ENCODE data around the gene PRM2.

PRM2 gene

DNA sequence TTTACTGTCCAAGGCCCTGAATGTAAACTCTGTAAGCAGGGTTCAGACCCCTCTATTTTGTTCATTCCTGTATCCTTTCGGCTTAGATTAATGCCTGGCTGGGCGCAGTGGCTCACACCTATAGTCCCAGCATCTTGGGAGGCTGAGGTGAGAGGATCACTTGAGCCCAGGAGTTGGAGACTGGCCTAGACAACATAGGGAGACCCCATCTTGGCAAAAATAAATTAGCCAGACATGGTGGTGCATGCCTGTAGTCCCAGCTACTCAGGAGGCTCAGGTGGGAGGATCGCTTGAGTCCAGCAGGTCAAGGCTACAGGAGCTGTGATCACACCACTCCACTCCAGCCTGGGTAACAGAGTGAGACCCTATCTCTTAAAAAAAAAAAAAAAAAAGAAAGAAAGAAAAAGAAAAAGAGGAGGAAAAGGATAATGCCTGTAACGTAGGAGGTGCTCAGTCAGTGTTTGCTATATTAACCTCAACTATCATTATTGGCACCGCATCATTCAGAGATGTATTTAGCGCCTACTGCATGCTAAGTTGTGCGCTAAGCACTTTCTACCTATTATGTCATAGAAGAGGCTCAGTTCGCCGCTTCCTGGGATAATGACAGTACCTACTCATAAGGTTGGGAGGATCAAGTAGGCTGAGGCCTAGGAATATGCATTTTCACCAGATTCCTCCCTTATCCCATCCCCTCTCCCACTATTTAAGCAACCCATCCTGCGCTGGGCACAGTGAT, 25.3 kb downstream of the PRM2 start:
- no peak overlapping the region for H3K4me3 ChIP-seq (ENCODE audit: low read depth, low read length)

DNA sequence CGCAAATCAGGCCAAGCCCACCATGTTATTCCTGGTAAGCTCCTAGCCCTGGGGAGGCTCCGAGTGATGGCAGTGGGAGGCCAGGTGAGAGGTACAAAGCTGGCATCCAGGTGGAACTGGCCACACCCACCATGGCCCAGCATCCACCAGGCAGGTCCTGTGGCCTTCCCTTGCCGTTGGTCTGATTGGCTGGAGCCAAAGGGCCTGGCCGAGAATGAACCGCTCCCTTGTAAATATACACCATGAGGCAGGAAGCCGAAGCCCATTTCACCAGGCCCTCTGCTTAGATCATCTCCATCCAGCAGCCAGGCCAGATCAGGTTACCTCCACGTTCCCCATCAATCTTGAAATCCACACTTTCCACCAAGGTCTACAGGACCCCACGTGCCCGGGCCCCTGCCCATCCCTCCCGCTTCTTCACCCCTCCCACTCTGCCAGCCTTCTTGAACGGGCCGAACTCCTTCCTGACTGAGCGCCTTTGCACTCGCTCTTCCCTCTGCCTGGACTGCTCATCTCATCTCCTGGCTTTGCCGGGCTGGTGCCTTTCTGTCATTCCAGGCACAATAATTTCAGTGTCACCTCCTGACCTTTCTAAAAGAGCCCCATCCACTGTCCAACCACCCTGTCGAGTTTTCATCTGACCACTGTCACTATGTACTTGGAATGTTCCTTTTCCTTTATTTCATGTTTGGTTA, 26.0 kb downstream of the PRM2 start:
- no peak overlapping the region for H3K4me3 ChIP-seq (ENCODE audit: low read depth, low read length)

DNA sequence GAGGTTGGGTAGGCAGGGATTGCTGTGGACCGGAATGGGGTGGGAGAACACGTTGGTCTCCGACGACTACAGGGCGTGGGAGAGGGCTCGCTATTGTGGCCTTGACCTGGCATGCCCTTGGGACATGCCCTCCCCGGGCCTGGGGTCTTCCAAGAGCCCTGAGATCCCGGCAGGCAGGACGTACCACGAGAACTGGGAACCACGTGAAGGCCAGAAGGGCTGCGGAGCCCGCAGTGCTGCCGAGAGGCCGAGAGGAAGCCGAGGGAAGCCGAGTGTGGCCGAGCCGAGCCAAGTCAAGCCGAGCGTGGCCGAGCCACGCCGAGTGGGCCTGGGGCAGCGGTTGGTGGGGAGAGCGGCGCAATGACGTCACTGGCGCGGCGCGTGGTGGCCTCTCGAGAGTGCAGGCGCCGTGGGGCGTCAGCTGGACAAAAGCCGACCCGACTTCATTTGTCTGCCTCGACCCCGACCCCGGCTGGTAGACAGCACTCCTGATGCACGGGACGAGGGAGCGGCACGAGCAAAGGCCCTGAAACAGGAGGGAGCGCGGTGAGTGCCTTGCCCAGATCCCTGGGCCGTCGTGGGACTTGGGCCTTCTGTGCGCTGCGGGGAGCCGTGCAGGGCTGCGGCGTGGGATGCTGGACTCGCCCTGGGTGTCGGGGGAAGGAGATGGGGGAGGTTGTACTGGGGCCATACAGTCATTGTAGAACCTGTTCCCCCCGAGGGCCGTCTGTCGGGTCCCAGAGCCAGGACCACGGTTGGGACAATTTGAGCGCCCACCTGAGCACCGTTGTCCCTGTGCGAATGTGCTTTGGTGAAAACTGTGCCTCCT, 26.8 kb downstream of the PRM2 start:
- no peak overlapping the region for H3K4me3 ChIP-seq (ENCODE audit: low read depth, low read length)

DNA sequence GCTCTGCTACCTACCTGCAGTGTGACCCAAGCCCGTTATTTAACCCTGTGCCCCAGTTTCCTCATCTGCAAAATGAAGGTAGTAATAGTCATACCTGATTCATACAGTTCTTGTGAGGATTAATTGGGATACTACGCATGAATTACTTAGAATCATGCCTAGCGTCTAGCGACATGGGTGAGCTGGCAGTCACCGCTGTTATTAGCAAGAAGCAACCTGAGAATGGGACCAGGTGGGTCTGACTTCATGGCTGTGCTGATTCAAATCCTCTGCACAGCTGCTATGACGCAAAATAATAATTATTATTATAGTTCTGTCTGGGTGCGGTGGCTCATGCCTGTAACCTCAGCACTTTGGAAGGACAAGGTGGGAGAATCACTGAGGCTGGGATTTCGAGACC, 28.1 kb downstream of the PRM2 start:
- no peak overlapping the region for H3K4me3 ChIP-seq (ENCODE audit: low read depth, low read length)

DNA sequence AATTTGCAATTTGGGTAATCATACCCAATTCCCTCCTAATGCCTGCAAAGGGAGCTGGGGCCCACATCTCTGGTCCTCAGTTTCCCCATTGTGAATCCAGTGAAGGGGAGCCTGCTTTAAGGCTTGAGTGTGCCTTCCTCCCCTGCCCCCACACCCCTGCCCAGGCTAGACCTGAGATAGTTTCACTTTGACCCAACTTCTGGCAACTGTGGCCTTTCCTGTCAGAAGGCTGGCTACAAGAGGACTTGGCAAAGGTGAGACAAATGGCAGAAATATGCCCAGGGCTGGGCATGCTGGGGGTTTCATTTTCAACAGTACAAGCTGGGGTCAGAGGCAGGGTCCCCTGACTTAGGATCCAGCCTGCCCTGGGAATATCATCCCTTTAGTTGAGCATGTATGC, 30.3 kb downstream of the PRM2 start:
- no peak overlapping the region for H3K4me3 ChIP-seq (ENCODE audit: low read depth, low read length)

DNA sequence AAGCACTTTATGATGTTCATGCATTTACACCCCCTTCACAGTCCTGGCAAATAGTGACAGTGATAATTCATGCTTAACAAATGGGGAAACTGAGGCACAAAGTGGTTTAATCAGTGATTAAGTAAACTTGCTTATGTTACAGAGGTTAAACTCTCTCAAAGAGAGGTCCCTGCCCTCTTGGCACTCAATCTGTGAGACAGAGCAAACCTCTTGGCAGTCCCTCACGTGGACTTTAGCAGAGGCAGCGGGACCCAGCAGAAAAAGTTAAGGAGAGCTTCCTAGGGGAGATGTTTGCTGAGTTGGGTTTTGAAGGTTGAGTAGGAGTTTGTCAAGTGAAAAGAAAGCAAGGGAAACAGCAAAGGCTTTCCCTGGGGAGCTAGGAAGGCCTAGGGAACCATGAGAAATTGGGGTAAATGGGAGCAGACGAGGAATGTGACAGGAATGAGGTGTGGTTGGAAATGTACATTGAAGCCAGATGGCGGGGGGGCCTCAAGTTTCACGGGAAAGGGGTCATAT, 31.0 kb downstream of the PRM2 start:
- no peak overlapping the region for H3K4me3 ChIP-seq (ENCODE audit: low read depth, low read length)

DNA sequence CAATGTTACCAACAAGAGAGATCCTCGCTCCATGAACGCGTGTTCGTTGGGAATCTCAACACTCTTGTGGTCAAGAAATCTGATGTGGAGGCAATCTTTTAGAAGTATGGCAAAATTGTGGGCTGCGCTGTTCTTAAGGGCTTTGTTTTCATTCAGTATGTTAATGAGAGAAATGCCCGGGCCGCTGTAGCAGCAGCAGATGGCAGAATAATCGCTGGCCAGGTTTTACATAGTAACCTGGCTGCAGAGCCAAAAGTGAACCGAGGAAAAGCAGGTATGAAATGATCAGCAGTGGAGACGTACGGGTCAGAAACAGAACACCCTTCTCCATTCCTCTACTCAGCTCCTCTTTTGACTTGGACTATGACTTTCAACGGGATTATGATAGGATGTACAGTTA, 33.6 kb downstream of the PRM2 start:
- H3K4me3 ChIP-seq (ENCODE audit: low read depth, low read length): no peak overlapping the region

DNA sequence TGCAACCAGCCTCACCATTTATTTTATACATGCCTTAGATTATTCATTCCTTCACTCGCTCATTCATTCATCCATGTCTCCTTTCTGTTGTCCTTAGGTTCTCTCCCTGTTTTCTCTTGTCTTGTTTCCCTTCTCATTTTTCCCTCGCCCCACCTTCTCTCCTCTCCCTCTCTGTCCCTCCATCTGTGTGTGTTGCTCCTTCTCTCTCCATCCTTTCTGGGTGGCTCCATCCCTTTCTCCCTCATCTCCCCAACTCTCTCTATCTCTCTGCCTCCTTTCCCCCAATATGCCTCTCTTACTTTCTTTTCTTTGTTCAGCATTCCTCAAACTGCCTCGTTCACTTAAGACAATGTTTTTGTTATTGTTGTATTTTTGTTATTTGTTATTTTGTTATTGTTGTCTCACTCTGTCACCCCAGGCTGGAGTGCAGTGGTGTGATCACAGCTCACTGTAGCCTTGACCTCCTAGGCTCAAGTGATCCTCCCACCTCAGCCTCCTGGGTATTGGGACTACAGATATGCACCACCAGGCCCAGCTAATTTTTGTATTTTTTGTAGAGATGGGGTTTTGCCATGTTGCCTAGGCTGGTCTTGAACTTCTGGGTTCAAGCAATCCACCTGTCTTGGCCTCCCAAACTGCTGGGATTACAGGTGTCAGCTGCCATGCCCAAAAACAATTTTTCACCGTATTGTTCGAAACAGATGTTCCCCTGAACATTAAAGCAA, 34.6 kb downstream of the PRM2 start:
- H3K4me3 ChIP-seq (ENCODE audit: low read depth, low read length): no peak overlapping the region

DNA sequence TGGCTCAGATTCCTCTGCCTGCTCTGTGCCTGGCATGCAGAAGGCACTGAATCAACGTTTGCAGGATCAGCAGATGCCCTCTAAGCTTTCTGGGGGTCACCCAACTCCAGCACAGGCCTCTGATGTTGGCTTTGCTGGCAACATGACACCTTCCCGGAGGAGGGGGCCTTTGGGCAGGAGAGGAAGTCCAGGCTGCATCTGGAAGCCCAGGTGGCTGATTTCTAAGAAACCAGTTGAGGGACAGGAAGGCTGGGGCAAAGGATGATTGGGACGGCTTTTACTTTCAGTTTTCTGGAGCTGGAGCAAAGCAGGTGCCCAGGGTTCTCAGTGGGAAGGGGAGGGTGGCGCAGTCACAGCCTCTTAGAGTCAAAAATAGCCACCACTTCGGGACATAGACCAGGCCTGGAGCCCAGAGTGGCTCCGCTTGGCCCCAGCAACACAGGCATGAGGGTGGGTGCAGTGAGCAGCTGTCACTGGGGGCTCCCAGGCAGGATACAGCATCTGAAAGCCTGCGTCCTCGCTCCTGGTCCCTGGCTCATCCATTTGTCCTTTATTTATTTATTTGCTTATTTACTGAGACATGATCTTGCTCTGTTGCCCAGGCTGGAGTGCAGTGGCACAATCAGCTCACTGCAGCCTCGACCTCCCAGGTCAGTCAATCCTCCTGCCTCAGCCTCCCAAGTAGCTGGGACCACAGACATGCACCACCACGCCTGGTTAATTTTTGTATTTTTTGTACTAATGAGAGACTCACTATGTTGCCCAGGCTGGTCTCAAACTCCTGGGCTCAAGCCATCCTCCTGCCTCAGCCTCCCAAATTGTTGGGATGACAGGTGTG, 35.4 kb downstream of the PRM2 start:
- H3K4me3 ChIP-seq (ENCODE audit: low read depth, low read length): no peak overlapping the region

DNA sequence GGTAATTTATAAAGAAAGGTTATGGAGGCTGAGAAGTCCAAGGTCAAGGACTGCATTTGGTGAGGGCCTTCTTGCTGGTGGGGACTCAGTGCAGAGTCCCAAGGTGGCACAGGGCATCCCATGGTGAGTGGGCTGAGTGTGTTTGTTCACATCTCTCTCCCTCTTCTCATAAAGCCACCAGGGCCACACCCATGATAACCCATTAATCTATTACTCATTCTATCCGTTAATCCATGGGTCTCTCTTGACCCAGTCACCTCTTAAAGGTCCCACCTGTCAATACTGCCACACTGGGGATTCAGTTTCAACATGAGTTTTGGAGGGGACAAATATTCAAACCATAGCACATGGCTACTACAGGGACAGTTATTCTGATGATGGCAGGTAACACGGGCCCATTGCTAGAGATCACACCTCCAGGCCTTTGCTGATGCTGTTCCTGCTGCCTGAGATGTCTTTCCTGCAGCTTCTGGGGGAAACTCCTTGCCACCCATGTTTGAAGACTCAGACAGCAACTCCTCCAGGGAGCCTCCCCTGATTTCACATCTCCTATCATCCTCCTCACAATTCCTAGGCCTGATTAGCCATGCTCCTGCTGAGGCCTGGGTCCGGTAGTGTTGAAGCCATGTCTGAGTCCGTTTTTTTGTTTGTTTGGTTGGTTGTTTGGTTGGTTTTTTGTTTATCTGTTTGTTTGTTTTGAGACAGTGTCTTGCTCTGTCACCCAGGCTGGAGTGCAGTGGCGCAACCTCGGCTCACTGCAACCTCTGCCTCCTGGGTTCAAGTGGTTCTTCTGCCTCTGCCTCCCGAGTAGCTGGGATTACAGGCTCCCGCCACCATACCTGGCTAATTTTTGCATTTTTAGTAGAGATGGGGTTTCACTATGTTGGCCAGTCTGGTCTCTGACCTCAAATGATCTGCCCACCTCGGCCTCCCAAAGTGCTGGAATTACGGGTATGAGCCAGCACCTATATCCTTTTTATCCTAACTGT, 36.3 kb downstream of the PRM2 start:
- no peak overlapping the region for H3K4me3 ChIP-seq (ENCODE audit: low read depth, low read length)

DNA sequence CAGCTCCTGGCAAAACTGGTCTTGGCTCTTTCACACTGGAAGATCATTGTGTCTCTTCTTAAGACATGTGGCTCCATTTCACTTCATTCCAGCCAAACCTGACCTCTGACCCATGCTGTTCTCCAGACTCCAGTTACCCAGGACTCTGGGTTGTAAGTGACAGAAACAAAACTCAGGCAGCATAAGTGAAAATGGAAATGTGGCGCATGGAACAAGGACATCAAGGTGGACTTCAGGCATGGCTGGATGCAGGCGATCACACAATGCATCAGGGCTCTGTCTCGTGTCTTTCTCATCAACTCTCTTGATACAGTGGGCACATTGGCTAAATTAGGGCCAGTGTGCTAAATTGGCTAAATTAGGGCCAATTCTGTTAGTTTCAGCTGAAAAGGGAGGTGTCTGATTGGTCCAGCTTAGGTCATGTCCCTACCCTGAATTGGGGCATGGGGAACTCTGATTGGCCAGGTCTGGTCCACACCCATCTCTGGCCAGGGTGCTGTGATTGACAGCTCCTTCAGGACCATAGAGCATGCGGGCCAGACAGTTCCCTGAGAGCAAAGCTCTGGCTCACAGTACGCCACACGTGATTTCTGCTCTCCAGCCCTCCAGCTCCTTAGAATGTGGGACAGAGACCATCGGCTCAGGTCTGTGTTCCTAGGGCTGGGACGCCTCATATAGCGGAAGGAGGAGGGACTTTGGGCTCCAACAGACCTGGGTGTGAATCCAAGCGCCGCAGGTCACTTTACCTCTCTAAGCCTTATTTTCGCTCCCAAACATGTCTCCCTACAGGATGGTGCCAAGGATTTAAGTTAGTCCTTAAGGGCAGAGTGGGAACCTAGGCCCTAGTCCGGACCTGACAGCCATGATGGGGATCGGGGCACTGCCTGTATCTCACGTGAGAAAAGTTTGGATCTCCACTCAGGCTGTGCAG, 37.7 kb downstream of the PRM2 start:
- H3K4me3 ChIP-seq (ENCODE audit: low read depth, low read length): no peak overlapping the region

DNA sequence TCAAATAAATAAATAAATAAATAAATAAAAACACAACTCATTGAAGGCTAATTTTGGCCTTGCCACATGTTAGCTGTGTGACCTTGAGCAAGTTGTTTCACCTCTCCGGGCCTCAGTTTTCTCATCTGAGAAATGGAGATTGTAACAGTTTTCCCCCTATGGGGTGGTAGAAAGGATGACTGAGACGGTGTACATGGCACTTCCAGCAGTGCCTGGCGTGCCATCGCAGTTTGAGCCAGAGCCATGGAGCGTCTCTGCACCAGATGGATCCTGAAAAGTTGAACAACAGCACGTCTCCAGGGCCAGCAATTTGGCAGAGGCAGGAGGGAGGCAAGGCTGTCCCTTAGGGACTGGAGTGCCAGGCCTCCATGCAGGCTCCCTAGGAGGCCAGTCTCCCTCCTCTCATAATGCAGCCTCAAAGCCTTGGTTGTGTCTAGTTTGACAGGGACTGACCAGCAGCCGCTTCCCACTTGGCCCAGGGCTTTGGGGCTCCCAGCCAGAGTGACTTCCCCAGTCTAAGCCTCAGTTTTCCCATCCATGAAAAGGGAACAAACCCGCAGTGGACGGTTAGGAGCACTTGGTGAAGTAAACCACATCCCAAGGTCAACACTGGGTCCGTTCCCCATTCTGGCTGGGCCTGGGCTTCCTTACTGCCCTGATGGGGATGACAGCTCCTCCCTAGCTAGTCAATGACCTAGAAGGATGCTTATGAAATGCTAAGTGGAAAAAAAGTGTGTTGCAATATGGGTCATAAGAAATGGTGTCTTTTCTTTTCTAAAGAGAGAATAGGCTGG, 39.6 kb downstream of the PRM2 start:
- no peak overlapping the region for H3K4me3 ChIP-seq (ENCODE audit: low read depth, low read length)

DNA sequence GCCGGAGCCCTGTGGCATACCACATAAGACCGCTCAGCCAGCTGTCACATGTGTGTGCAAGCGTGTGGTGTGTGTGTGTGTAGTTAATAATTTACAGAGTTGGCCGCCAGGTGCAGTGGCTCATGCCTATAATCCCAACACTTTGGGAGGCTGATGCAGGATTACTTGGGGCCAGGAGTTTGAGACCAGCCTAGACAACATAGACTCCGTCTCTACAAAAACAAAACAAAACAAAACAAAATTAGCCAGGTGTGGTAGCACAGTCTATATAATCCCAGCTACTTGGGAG, 40.6 kb downstream of the PRM2 start:
- no peak overlapping the region for H3K4me3 ChIP-seq (ENCODE audit: low read depth, low read length)

DNA sequence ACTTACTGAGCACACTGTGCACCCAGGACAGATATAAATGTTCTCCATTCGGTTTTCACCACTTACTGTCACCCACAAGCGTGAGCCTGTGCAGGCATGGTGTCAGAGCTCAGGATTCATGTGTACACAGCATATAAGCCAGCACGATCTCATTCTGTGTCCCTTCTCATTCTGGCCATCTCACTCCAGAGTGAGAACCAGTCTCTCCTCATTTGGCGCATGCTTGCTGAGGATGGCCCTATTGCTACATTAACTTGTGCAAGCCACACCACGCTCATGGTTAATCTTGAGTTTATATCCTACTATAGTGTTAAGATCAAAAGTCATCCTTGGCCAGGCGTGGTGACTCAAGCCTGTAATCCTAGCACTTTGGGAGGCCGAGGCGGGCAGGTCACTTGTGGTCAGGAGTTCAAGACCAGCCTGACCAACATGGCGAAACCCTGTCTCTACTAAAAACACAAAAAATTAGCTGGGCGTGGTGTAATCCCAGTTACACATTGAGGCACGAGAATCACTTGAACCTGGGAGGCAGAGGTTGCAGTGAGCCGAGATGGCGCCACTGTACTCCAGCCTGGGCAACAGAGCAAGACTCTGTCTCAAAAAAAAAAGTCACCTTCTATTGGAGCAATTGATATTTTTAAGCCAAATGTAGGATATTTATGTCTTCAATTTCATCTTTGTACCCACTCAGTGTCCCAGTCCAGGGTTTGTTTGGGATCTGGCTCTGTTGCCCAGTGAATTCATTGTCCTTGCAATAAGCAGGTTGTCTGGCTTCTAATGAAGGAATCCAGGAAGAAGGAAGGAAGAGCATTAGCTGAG, 41.2 kb downstream of the PRM2 start:
- H3K4me3 ChIP-seq (ENCODE audit: low read depth, low read length): no peak overlapping the region

DNA sequence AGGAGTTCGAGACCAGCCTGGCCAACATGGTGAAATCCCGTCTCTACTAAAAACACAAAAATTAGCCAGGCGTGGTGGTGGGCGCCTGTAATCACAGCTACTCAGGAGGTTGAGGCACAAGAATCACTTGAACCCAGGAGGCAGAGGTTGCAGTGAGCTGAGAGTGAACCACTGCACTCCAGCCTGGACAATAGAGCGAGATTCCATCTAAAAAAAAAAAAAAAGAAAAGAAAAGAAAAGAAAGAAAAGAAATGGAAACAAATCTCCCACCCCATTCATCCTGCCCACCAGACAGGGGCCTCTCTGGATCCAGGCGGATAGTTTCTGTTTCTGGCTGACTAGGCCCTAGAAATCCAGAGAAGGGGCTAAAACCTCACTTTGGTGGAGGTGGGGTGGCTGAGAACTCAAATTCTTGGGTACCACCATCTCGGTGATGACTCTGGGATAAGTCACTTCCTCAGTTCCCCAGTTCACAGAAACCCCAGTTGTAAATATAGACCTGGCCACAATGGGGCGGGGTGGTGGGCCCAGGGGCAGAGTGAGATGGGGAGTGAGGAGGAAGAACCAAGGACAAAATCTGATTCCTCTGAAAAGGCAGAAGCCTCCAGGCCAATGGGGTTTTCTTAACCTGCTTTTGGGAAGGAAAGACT, 42.4 kb downstream of the PRM2 start:
- H3K4me3 ChIP-seq (ENCODE audit: low read depth, low read length): no peak overlapping the region

Data from iPS-11a (cell line).